HG02973 (cell line): ENCODE measurements around the gene SIGLEC8.
"Not testable (repeated sequence)": the region's sequence is repeated elsewhere in the genome, so short reads cannot be mapped to it uniquely, and the experiment has no call there.

ENCODE experiments used
- ATAC-seq: cut with Tn5 transposase; IDR thresholded peaks from one replicate; pipeline ENCODE4 v1.9.1; 2021; ENCODE audit warnings: moderate library complexity; ENCODE audit not compliant: unreplicated experiment

The SIGLEC8 gene

GRCh38 chr19:51473009-51473707 is 14.9 kb upstream of the SIGLEC8 start:
- ATAC-seq: no peak

- no peak for ATAC-seq
Observed at GRCh38 chr19:51472607-51473006, 14.4 kb upstream of the SIGLEC8 start.

- ATAC-seq: no peak
Observed at GRCh38 chr19:51471527-51471926, 13.3 kb upstream of the SIGLEC8 start.

- ATAC-seq: no peak
Observed at GRCh38 chr19:51470966-51471365, 12.7 kb upstream of the SIGLEC8 start.

- no peak for ATAC-seq
Observed at GRCh38 chr19:51469629-51470028, 11.4 kb upstream of the SIGLEC8 start.

- ATAC-seq: no peak
Observed at GRCh38 chr19:51469162-51469561, 10.9 kb upstream of the SIGLEC8 start.

GRCh38 chr19:51468545-51468920 is 10.3 kb upstream of the SIGLEC8 start:
- ATAC-seq: no peak

GRCh38 chr19:51467864-51468544 is 9.8 kb upstream of the SIGLEC8 start:
- ATAC-seq: no peak

- ATAC-seq: no peak
Observed at GRCh38 chr19:51466723-51467122, 8.5 kb upstream of the SIGLEC8 start.

- not testable (repeated sequence) for ATAC-seq
Observed at GRCh38 chr19:51463976-51464581, 5.8 kb upstream of the SIGLEC8 start.

- no peak for ATAC-seq
Observed at GRCh38 chr19:51462681-51463080, 4.4 kb upstream of the SIGLEC8 start.

- no peak for ATAC-seq
Observed at GRCh38 chr19:51462276-51462675, 4.0 kb upstream of the SIGLEC8 start.

- ATAC-seq: no peak
Observed at GRCh38 chr19:51461723-51462161, 3.5 kb upstream of the SIGLEC8 start.

- ATAC-seq: no peak
Observed at GRCh38 chr19:51460164-51460992, 2.1 kb upstream of the SIGLEC8 start.

GRCh38 chr19:51458899-51459505 is 748 bp upstream of the SIGLEC8 start:
- ATAC-seq: no peak

GRCh38 chr19:51457351-51458013 is 772 bp downstream of the SIGLEC8 start:
- ATAC-seq: no peak

GRCh38 chr19:51456541-51457290 is 1.5 kb downstream of the SIGLEC8 start:
- ATAC-seq: no peak

- no peak for ATAC-seq
Observed at GRCh38 chr19:51450730-51451307, 7.4 kb downstream of the SIGLEC8 start.

- no peak for ATAC-seq
Observed at GRCh38 chr19:51448411-51449016, 9.7 kb downstream of the SIGLEC8 start.
